GM21390 (cell line): ENCODE results near the gene QPCT.
"Not testable (repeated sequence)": the region's sequence is repeated elsewhere in the genome, so short reads cannot be mapped to it uniquely, and the experiment has no call there.

Experiments
- ATAC-seq: cut with Tn5 transposase; IDR thresholded peaks from one replicate; pipeline ENCODE4 v1.9.1; 2021; ENCODE audit not compliant: unreplicated experiment

The QPCT gene

GRCh38 chr2:37389989-37390765, 45.7 kb downstream of the QPCT start:
- ATAC-seq, result peak; percentile 95

GRCh38 chr2:37390777-37391176, 46.3 kb downstream of the QPCT start:
- no peak for ATAC-seq

GRCh38 chr2:37391711-37392110, 47.3 kb downstream of the QPCT start:
- ATAC-seq, result no peak

GRCh38 chr2:37392428-37392827, 48.0 kb downstream of the QPCT start:
- ATAC-seq, result no peak

GRCh38 chr2:37394263-37394662, 49.8 kb downstream of the QPCT start:
- ATAC-seq, result no peak

- no peak for ATAC-seq
Measured at GRCh38 chr2:37394796-37395555, 50.5 kb downstream of the QPCT start.

- no peak for ATAC-seq
Measured at GRCh38 chr2:37396890-37397565, 52.6 kb downstream of the QPCT start.

GRCh38 chr2:37398990-37399389, 54.6 kb downstream of the QPCT start:
- no peak for ATAC-seq

GRCh38 chr2:37400041-37400440, 55.6 kb downstream of the QPCT start:
- ATAC-seq, result no peak

GRCh38 chr2:37402636-37403035, 58.2 kb downstream of the QPCT start:
- ATAC-seq, result no peak

GRCh38 chr2:37405781-37406180, 61.4 kb downstream of the QPCT start:
- no peak for ATAC-seq

GRCh38 chr2:37412231-37412630, 67.8 kb downstream of the QPCT start:
- no peak for ATAC-seq

- ATAC-seq, result not testable (repeated sequence)
Measured at GRCh38 chr2:37413911-37414469, 69.6 kb downstream of the QPCT start.

GRCh38 chr2:37414470-37414949, 70.1 kb downstream of the QPCT start:
- peak; percentile 61 for ATAC-seq

GRCh38 chr2:37415128-37415820, 70.8 kb downstream of the QPCT start:
- no peak for ATAC-seq

- ATAC-seq, result no peak
Measured at GRCh38 chr2:37417321-37417720, 72.9 kb downstream of the QPCT start.

GRCh38 chr2:37418956-37419355, 74.5 kb downstream of the QPCT start:
- no peak for ATAC-seq

- no peak for ATAC-seq
Measured at GRCh38 chr2:37421686-37422085, 77.3 kb downstream of the QPCT start.

- no peak for ATAC-seq
Measured at GRCh38 chr2:37422816-37423215, 78.4 kb downstream of the QPCT start.
